Muscle of leg (tissue), 11 donors: ENCODE data around the gene CRIM1. TPM values are rescaled to one million over a fixed set of nuclear protein-coding genes. Genes with fewer than 3 reads are reported as not detected.

Experiments used
- DNase-seq: peaks from one replicate; pipeline ENCODE4 v3.0.0; 2013
- H3K27ac ChIP-seq: one replicate; pipeline ENCODE4 v1.5.1; 2013; ENCODE audit warnings: mild to moderate bottlenecking, low read length, control low read depth
- H3K27me3 ChIP-seq: one replicate; pipeline ENCODE4 v1.6.1; 2013; ENCODE audit warnings: low read length; ENCODE audit not compliant: control insufficient read depth, insufficient read depth
- H3K36me3 ChIP-seq: one replicate; pipeline ENCODE4 v1.6.1; 2013; ENCODE audit warnings: low read length; ENCODE audit not compliant: control insufficient read depth, insufficient read depth
- H3K4me1 ChIP-seq: one replicate; pipeline ENCODE4 v1.6.1; 2013; ENCODE audit warnings: low read length; ENCODE audit not compliant: control insufficient read depth, insufficient read depth
- H3K4me3 ChIP-seq: one replicate; pipeline ENCODE4 v1.5.1; 2013; ENCODE audit warnings: low read length, control low read depth
- H3K9me3 ChIP-seq: replicated peaks from 2 replicates; pipeline ENCODE4 v1.6.1; 2013; ENCODE audit warnings: low read depth, low read length; ENCODE audit not compliant: control insufficient read depth
- WGBS: methylation state at CpG from one replicate; pipeline ENCODE4 v1.1.5; 2013; ENCODE audit warnings: missing lambda C conversion rate; ENCODE audit not compliant: insufficient coverage; 5-methylcytosine and 5-hydroxymethylcytosine counted together
- polyA plus RNA-seq, 8 donors: library from polyadenylated mRNA; unstranded; fragments of 120-200 nt; gene quantifications; one replicate each; pipeline versions ENCODE4 v1.2.1 to v1.2.3, GENCODE V29; 2013; ENCODE audit warnings: inconsistent platforms in 1 of 8, low replicate concordance in 1 of 8; ENCODE audit not compliant: insufficient read length in 8 of 8, insufficient read depth in 1 of 8
- total RNA-seq: library from RNA; stranded (reverse); fragments of 120-200 nt; gene quantifications from one replicate; pipeline ENCODE4 v1.2.4, GENCODE V29; 2013

The CRIM1 gene
- total and polyA plus RNA-seq, 9 donors = 14.0 to 31.8 (median 20.4) TPM

DNA sequence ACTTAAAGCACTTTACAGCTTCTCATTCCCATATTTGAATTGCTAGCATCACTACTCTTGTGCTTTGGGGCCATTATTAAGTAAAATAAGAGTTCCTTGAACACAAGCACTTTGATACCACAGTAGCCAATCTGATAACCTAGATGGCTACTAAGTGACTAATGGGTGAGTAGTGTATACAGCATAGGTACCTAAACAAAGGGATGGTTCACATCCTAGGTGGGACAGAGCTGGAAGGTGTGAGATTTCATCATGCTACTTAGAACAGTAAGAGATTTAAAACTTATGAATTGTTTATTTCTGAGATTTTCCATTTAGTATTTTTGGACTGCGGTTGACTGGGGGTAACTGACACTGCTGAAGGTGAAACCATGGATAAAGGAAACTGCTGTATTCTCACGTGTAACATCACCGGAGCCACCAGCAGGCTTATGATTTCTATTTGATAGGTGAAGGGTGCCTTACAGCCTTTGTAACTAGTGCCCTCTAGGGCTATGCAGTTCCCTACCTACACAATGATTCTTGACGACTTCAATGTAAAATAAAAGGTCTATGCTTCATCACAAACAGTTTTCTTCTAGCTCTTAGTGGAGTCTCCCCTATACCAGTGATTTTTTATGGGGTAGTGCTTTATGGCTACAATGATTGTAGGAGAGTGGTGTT, 22.1 kb upstream of the CRIM1 start:
- H3K27ac ChIP-seq = no peak overlapping the region
- H3K27me3 ChIP-seq = no peaks in the 10 kb centered on the region
- H3K36me3 ChIP-seq = no peaks in the 10 kb centered on the region
- WGBS = no CpG with 5 or more reads among the region's 4 CpGs
- H3K4me1 ChIP-seq = no peaks in the 10 kb centered on the region
- H3K4me3 ChIP-seq = no peak overlapping the region
- no peaks in the 10 kb centered on the region for H3K9me3 ChIP-seq
- DNase-seq = no peak

DNA sequence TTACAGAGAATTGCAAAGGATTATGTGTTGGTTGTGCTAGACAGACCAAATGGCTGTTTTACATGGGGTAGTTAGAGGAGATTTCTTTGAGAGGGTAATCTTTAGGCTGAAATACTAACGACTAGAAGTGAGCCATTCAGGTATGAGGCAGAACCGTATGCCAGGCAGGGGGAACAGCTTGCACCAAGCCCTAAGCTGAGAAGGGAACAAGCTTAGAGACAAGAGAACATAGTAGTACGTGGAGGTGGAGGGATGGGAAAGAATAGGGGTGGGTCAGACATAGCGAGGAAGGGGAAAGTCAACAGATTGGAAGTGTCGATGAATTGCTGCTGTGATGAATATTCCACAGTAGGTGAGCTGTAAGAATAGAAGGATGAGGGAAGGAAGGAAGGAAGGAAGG, 20.0 kb upstream of the CRIM1 start:
- Histone ChIP-seq H3K27ac (no peak overlapping the region), H3K4me1 (no peaks in the 10 kb centered on the region), H3K9me3 (no peaks in the 10 kb centered on the region), H3K4me3 (no peak overlapping the region), H3K27me3 (no peaks in the 10 kb centered on the region), H3K36me3 (no peaks in the 10 kb centered on the region)
- WGBS = 60% methylated on average over 5 of the region's 5 CpGs
- no peak for DNase-seq

DNA sequence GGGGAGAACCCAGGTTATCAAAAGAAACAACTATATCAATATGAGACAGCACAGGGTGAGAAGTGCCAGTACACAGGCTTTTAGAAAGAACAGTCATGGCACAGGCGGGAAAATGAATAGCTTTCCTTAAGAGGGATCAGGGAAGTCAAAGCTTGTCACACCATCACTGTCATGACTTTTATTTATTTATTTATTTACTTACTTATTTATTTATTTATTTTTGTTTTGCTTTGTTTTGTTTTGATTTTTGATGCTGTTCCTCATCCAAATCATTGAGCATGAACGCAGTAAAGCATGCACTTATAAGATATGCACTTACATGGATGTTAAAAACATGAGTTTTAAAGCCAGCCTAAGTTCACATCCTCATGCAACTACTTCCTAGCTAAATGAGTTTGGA, 19.3 kb upstream of the CRIM1 start:
- Histone ChIP-seq H3K27ac (no peak overlapping the region), H3K36me3 (no peaks in the 10 kb centered on the region), H3K27me3 (no peaks in the 10 kb centered on the region), H3K4me3 (no peak overlapping the region), H3K9me3 (no peaks in the 10 kb centered on the region), H3K4me1 (no peaks in the 10 kb centered on the region)
- DNase-seq = no peak
- WGBS = no CpG with 5 or more reads among the region's 2 CpGs

DNA sequence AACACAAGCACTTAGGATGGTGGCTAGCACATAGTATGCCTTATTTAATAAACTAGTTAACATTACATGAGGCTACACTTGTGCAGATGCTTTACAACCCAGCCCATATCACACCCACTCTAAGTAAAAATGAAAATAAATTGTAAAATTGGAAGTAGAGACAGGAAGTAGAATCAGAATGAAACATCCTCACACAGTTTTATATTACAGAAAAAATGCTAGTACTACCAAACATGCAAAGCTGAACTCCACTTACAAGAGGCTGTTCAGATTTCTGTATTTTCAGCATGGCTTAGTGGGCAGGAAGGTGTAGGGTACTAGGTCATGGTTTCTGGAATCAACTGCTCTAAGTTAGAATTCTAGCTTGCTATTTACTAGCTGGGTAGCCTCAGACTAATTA, 18.2 kb upstream of the CRIM1 start:
- H3K4me1 ChIP-seq = no peaks in the 10 kb centered on the region

DNA sequence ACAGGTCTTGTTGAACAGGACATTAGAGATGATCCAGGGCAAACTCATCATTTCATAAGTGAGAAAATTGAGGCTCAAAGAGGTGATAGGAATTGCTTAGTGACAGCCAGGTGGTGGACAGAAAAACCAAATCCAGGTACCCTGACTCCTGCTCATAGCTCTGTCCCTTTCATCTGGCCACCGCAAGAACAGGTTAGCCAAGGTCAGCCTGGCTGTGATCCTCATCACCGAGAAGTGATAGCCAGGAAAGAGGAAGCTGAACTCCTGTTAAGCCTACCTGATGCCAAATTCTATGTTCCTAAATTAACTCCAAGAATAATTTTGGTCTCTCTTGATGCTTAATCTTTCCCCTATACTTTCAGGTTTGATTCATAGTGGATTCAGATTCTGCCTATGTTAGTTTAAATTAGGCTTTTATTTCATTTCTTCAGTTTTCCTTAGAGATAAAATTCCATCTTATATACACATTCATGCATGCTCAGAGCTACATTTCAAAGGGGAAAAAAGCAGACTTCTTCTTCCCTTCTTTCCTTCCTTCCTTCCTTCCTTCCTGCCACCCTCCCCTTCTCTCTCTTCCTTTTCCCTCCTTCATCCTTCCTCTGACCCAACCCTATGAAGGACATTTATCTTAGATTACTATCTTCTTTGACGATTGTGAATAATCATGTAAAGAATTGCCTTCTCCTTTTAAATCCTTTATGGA, 17.3 kb upstream of the CRIM1 start:
- Histone ChIP-seq H3K27ac (no peak overlapping the region), H3K27me3 (no peaks in the 10 kb centered on the region), H3K36me3 (no peaks in the 10 kb centered on the region), H3K9me3 (no peaks in the 10 kb centered on the region), H3K4me3 (no peak overlapping the region), H3K4me1 (no peaks in the 10 kb centered on the region)
- DNase-seq = no peak
- WGBS = 72% methylated on average over 2 of the region's 3 CpGs

More for the DNA sequence above, 18.2 kb upstream of the CRIM1 start:
- Histone ChIP-seq H3K9me3 (no peaks in the 10 kb centered on the region), H3K36me3 (no peaks in the 10 kb centered on the region), H3K27me3 (no peaks in the 10 kb centered on the region), H3K27ac (no peak overlapping the region), H3K4me3 (no peak overlapping the region)
- DNase-seq = no peak

DNA sequence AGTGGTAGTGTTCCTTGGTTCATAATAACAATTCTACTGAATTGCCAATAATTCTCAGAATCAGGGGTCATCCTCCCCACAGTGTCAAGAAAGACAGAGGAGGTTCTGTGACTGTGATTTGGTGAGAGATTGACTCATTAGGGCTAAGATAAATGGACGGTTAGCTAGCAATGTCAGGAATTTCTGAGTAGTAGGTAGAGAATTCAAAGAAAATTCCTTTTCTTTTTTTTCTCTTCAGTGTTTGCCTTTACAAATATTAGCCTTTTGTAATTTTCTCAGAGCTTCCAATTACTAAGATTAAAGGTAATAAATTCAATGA, 16.8 kb upstream of the CRIM1 start:
- no peaks in the 10 kb centered on the region for H3K9me3 ChIP-seq
- H3K4me3 ChIP-seq = no peak overlapping the region
- no CpG with 5 or more reads among the region's 1 CpG for WGBS
- no peaks in the 10 kb centered on the region for H3K27me3 ChIP-seq
- H3K36me3 ChIP-seq = no peaks in the 10 kb centered on the region
- no peaks in the 10 kb centered on the region for H3K4me1 ChIP-seq
- no peak overlapping the region for H3K27ac ChIP-seq
- no peak for DNase-seq

DNA sequence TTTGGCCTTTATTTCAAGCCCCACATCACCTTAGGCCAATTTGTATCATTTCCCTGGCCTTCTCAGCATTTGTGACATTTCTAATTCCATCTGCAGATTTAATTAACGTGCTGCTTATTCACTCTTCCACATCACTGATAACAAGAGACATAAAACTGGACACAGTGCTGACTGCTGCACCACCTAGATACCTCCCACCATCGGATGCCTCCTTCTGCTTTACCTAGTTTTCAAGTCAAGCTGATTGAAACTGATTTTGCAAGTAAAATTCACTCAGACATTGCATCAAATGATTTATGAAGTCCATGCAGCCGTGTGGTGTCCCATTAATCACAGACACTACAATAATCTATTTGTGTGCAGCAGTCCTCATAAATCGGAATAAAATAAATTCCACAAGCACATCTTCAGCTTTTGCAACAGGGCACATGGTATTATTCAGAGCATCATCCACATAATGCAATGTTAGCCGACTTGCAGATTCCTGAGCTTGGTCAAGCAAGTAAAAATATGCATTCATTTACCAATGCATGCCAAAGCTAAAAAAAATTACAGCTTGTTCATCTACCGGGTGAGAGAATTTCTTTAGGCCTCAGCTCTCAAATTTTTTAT, 15.9 kb upstream of the CRIM1 start:
- Histone ChIP-seq H3K27me3 (no peaks in the 10 kb centered on the region), H3K9me3 (no peaks in the 10 kb centered on the region), H3K36me3 (no peaks in the 10 kb centered on the region), H3K4me3 (no peak overlapping the region), H3K4me1 (no peaks in the 10 kb centered on the region), H3K27ac (no peak overlapping the region)
- no peak for DNase-seq
- WGBS = 75% methylated on average over 3 of the region's 6 CpGs

DNA sequence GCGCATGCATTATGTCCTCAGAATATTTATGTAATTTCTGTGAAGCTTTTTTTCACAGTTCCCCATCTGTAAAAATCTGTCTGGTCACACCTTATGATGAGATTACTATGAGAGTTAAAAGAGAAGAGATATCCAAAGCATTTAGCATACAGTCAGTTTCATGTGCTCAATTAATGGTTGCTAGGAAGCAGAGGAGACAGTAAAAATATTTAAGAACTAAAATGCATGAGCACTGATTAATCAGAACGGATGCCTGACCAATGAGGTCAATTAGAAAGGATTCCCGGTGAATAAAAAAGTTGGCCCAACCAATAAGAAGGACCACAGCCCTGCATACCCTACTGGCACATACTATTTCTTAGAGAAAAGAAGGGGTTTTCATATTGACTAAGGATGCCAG, 12.0 kb upstream of the CRIM1 start:
- Histone ChIP-seq H3K4me3 (no peak overlapping the region), H3K36me3 (no peaks in the 10 kb centered on the region), H3K27me3 (no peaks in the 10 kb centered on the region), H3K27ac (no peak overlapping the region), H3K4me1 (no peaks in the 10 kb centered on the region), H3K9me3 (no peaks in the 10 kb centered on the region)
- DNase-seq = no peak
- WGBS = no CpG with 5 or more reads among the region's 3 CpGs

DNA sequence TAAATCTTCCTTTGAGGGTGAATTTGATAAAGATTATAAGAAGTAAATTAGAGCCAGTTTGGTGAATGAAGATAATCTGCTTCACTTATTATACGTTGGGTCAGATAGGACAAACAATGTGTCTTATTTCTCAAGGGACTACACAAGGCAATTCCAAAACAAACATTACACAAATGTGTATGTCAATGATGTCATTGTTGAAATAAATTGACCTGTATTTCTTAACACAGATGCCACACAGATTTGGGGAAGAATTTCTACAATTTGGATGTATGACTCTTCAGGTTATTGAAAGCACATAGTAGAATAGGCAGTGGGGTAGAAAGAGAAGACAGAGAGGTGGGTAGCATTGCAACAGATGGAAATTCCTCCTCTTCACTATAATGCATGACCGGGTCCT, 6.9 kb upstream of the CRIM1 start:
- Histone ChIP-seq H3K9me3 (no peaks in the 10 kb centered on the region), H3K4me1 (no peaks in the 10 kb centered on the region), H3K27ac (no peak overlapping the region), H3K4me3 (no peak overlapping the region), H3K27me3 (no peaks in the 10 kb centered on the region), H3K36me3 (no peaks in the 10 kb centered on the region)
- DNase-seq = no peak
- no CpG with 5 or more reads among the region's 2 CpGs for WGBS

DNA sequence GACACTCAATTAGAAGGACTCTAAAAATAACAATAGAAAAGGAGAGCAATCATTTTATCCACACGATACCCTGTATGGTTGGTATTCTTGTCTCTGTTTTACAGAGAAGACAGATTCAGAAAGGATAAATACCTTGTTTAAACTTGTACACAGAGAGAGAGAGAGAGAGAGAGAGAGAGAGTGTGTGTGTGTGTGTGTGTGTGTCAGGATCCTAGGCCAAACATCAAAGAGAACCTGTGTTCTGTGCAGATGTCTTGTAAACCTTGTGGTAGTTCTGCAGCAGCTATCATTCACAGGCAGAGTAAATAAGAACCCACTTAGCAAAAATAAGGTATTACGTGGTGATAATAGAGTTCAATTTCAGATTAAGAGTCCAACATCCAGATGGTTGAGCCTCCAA, 4.3 kb upstream of the CRIM1 start:
- H3K4me3 ChIP-seq = no peak overlapping the region
- 100% methylated on average over 1 of the region's 2 CpGs for WGBS
- H3K27ac ChIP-seq = no peak overlapping the region
- DNase-seq = no peak
- H3K9me3 ChIP-seq = no peaks in the 10 kb centered on the region
- no peaks in the 10 kb centered on the region for H3K36me3 ChIP-seq
- H3K4me1 ChIP-seq = peaks cover under 1% of the 10 kb centered on the region
- no peaks in the 10 kb centered on the region for H3K27me3 ChIP-seq
